ENCODE data around the gene TTLL11. TPM values are rescaled to one million over a fixed set of nuclear protein-coding genes. Genes with fewer than 3 reads are reported as not detected.

Gene TTLL11
- total RNA-seq, 1 experiment from 2014 or later = 7.0 TPM

GRCh38 chr9:121949364-121949763, 143.7 kb downstream of the TTLL11 start:
- DNase-seq (no peak), ATAC-seq (no peak)
- H3K9ac ChIP-seq (ENCODE audit: low read length) = no peak overlapping the region
- no peak overlapping the region for H3K4me3 ChIP-seq (ENCODE audit: low read length)
- BruUV-seq (replicated peaks) = no TSS peak
- H3K36me3 ChIP-seq (ENCODE audit: low read depth, low read length) = peaks cover 7% of the 10 kb centered on the region
- H3K9me2 ChIP-seq (replicated peaks; ENCODE audit: low read length) = no peaks in the 10 kb centered on the region
- ChIA-PET POLR2A (ENCODE audit: unreplicated experiment) (no interaction called here), CTCF (no interaction called here)
- peaks cover 81% of the 10 kb centered on the region for H3K79me2 ChIP-seq (ENCODE audit: low read length)
- H3K9me3 ChIP-seq (ENCODE audit: low read length) = no peaks in the 10 kb centered on the region
- no peak overlapping the region for H3K27ac ChIP-seq (ENCODE audit: low read length)
- no peaks in the 10 kb centered on the region for H3K27me3 ChIP-seq (ENCODE audit: low read length)
- intact Hi-C loops (cut with micrococcal nuclease) = no loop called here
- peaks cover 47% of the 10 kb centered on the region for H3K4me1 ChIP-seq (ENCODE audit: insufficient read depth, low read length)
- TF ChIP-seq CTCF (conservative IDR thresholded peaks at IDR 0.05; ENCODE audit: low read depth, low read length) = no peak
- no peak for TF ChIP-seq EZH2 (IDR thresholded peaks at IDR 0.05; ENCODE audit: low read length, unreplicated experiment)
- TF ChIP-seq EZH2phosphoT487 (IDR thresholded peaks at IDR 0.05; ENCODE audit: borderline replicate concordance, low read length) = no peak
- H3F3A ChIP-seq (ENCODE audit: low read length, unreplicated experiment) = no peaks in the 10 kb centered on the region
- no peak overlapping the region for H3K4me2 ChIP-seq (ENCODE audit: low read length)
- H4K20me1 ChIP-seq (ENCODE audit: low read length) = no peaks in the 10 kb centered on the region
- H2AFZ ChIP-seq (ENCODE audit: low read length) = no peak overlapping the region

- POLR2A ChIA-PET (ENCODE audit: unreplicated experiment) = no interaction called here
- ATAC-seq (no peak), DNase-seq (no peak)
- Histone ChIP-seq H3K4me2 (ENCODE audit: low read length) (no peak overlapping the region), H3F3A (ENCODE audit: low read length, unreplicated experiment) (no peaks in the 10 kb centered on the region), H3K9ac (ENCODE audit: low read length) (no peak overlapping the region), H3K9me3 (ENCODE audit: low read length) (no peaks in the 10 kb centered on the region), H3K9me2 (replicated peaks; ENCODE audit: low read length) (no peaks in the 10 kb centered on the region), H4K20me1 (ENCODE audit: low read length) (no peaks in the 10 kb centered on the region), H2AFZ (ENCODE audit: low read length) (no peak overlapping the region), H3K79me2 (ENCODE audit: low read length) (peaks cover 78% of the 10 kb centered on the region), H3K27ac (ENCODE audit: low read length) (no peak overlapping the region), H3K36me3 (ENCODE audit: low read depth, low read length) (peaks cover 16% of the 10 kb centered on the region), H3K27me3 (ENCODE audit: low read length) (no peaks in the 10 kb centered on the region), H3K4me1 (ENCODE audit: insufficient read depth, low read length) (peaks cover 58% of the 10 kb centered on the region), H3K4me3 (ENCODE audit: low read length) (no peak overlapping the region)
- BruUV-seq (replicated peaks) = no TSS peak
- TF ChIP-seq EZH2phosphoT487 (IDR thresholded peaks at IDR 0.05; ENCODE audit: borderline replicate concordance, low read length) (no peak), CTCF (conservative IDR thresholded peaks at IDR 0.05; ENCODE audit: low read depth, low read length) (no peak), EZH2 (IDR thresholded peaks at IDR 0.05; ENCODE audit: low read length, unreplicated experiment) (no peak)
- intact Hi-C loops (cut with micrococcal nuclease) = no loop called here
- CTCF ChIA-PET = no interaction called here
Measured at GRCh38 chr9:121947775-121948174, 145.3 kb downstream of the TTLL11 start.

GRCh38 chr9:121946465-121946864, 146.6 kb downstream of the TTLL11 start:
- ChIA-PET CTCF (no interaction called here), POLR2A (ENCODE audit: unreplicated experiment) (no interaction called here)
- BruUV-seq (replicated peaks) = no TSS peak
- Histone ChIP-seq H3K79me2 (ENCODE audit: low read length) (peaks cover 79% of the 10 kb centered on the region), H3K4me3 (ENCODE audit: low read length) (no peak overlapping the region), H3K27me3 (ENCODE audit: low read length) (no peaks in the 10 kb centered on the region), H3K4me1 (ENCODE audit: insufficient read depth, low read length) (peaks cover 58% of the 10 kb centered on the region), H3K36me3 (ENCODE audit: low read depth, low read length) (peaks cover 17% of the 10 kb centered on the region), H3F3A (ENCODE audit: low read length, unreplicated experiment) (no peaks in the 10 kb centered on the region), H3K9me3 (ENCODE audit: low read length) (no peaks in the 10 kb centered on the region), H3K9ac (ENCODE audit: low read length) (peak overlapping the region; percentile 17; the same call in 1 of the 2 replicates), H3K27ac (ENCODE audit: low read length) (peak overlapping the region; percentile 85), H3K9me2 (replicated peaks; ENCODE audit: low read length) (no peaks in the 10 kb centered on the region), H2AFZ (ENCODE audit: low read length) (no peak overlapping the region), H3K4me2 (ENCODE audit: low read length) (peak overlapping the region; percentile 71; the same call in 1 of the 2 replicates), H4K20me1 (ENCODE audit: low read length) (no peaks in the 10 kb centered on the region)
- ATAC-seq = peak; percentile 9; the same call in 1 of the 2 replicates
- TF ChIP-seq CTCF (conservative IDR thresholded peaks at IDR 0.05; ENCODE audit: low read depth, low read length) = no peak
- TF ChIP-seq EZH2 (IDR thresholded peaks at IDR 0.05; ENCODE audit: low read length, unreplicated experiment) = no peak
- TF ChIP-seq EZH2phosphoT487 (IDR thresholded peaks at IDR 0.05; ENCODE audit: borderline replicate concordance, low read length) = no peak
- DNase-seq = no peak
- intact Hi-C loops (cut with micrococcal nuclease) = no loop called here
